H1 (cell line): Measurements from ENCODE around the gene SCAPER. TPM values are rescaled to one million over a fixed set of nuclear protein-coding genes. Genes with fewer than 3 reads are reported as not detected.

Experiments used
- CTCF ChIA-PET: fragments of 300-600 bp; sonication (Branson Sonifier 250); formaldehyde crosslinking; loops from one replicate; lab custom pipeline; 2021; ENCODE audit not compliant: partially characterized antibody; lab: Charles Lee
- POLR2A ChIA-PET: fragments of 300-600 bp; sonication (Branson Sonifier 250); formaldehyde crosslinking; loops from one replicate; lab custom pipeline; 2021; ENCODE audit warnings: inconsistent platforms; ENCODE audit not compliant: partially characterized antibody; lab: Charles Lee
- DNase-seq, 2 experiments: peaks; one replicate each; pipeline versions ENCODE4 v3.0.0 to v3.0.0-alpha.2; 2010 to 2022; ENCODE audit warnings: low spot score in 2 of 2, low read depth in 1 of 2, mixed read lengths in 1 of 2
- FAIRE-seq: peaks from 2 replicates; lab custom pipeline; 2011; peaks lifted over from hg19 to GRCh38; lab: Jason Lieb, UNC
- H2AFZ ChIP-seq: 2 replicates; pipeline ENCODE4 v1.8.1; 2012; ENCODE audit warnings: low read length, inconsistent platforms
- H2AK5ac ChIP-seq: 2 replicates; pipeline ENCODE4 v1.6.1; 2013; ENCODE audit warnings: low read depth, low read length
- H2BK120ac ChIP-seq: replicated peaks from 2 replicates; pipeline ENCODE3; 2013; ENCODE audit warnings: low read depth, low read length, inconsistent platforms
- H2BK12ac ChIP-seq: 2 replicates; pipeline ENCODE4 v1.6.1; 2013; ENCODE audit warnings: low read depth, low read length
- H2BK15ac ChIP-seq: 2 replicates; pipeline ENCODE4 v1.6.1; 2013; ENCODE audit warnings: low read length
- H2BK20ac ChIP-seq: 2 replicates; pipeline ENCODE4 v1.6.1; 2013; ENCODE audit warnings: low read length
- H2BK5ac ChIP-seq: 2 replicates; pipeline ENCODE4 v1.6.1; 2013; ENCODE audit warnings: low read depth, low read length
- H3K14ac ChIP-seq: 2 replicates; pipeline ENCODE4 v1.6.1; 2013; ENCODE audit warnings: inconsistent platforms; ENCODE audit not compliant: insufficient read length
- H3K18ac ChIP-seq: 2 replicates; pipeline ENCODE4 v1.6.1; 2013; ENCODE audit warnings: low read length; ENCODE audit errors: extremely low read depth
- H3K23ac ChIP-seq: 2 replicates; pipeline ENCODE4 v1.6.1; 2013; ENCODE audit warnings: inconsistent platforms; ENCODE audit not compliant: insufficient read length
- H3K23me2 ChIP-seq: 2 replicates; pipeline ENCODE4 v1.6.1; 2013; ENCODE audit warnings: low read depth, low read length
- H3K27ac ChIP-seq: 2 replicates; pipeline ENCODE4 v1.6.1; 2011; ENCODE audit warnings: low read depth, low read length, inconsistent platforms
- H3K27me3 ChIP-seq, 4 experiments: replicated peaks in 1 of 4; 1 replicate in 1 of 4; 2 replicates in 3 of 4; pipeline versions ENCODE4 v1.6.1 to v1.8.1; 2011 to 2013; ENCODE audit warnings: low read length in 3 of 4, mild to moderate bottlenecking in 3 of 4, inconsistent platforms in 2 of 4, mixed read lengths in 2 of 4, moderate library complexity in 1 of 4; ENCODE audit not compliant: control insufficient read depth in 3 of 4, insufficient read depth in 3 of 4; ENCODE audit errors: extremely low read depth in 1 of 4
- H3K36me3 ChIP-seq, 4 experiments: 2 replicates each; pipeline versions ENCODE4 v1.6.1 to v1.8.1; 2011 to 2013; ENCODE audit warnings: mild to moderate bottlenecking in 4 of 4, low read length in 3 of 4, moderate library complexity in 2 of 4, control low read depth in 1 of 4, inconsistent platforms in 1 of 4; ENCODE audit not compliant: insufficient read depth in 4 of 4, control insufficient read depth in 2 of 4
- H3K4ac ChIP-seq: replicated peaks from 2 replicates; pipeline ENCODE3; 2013; ENCODE audit warnings: low read length, low read depth, mixed read lengths, inconsistent platforms; ENCODE audit not compliant: insufficient read length
- H3K4me1 ChIP-seq, 4 experiments: replicated peaks in 1 of 4; 1 replicate in 1 of 4; 2 replicates in 3 of 4; pipeline versions ENCODE4 v1.6.1 to v1.8.1; 2011 to 2013; ENCODE audit warnings: low read length in 3 of 4, inconsistent platforms in 2 of 4, mixed read lengths in 1 of 4; ENCODE audit not compliant: insufficient read depth in 4 of 4, control insufficient read depth in 3 of 4
- H3K4me2 ChIP-seq, 2 experiments: 2 replicates each; pipeline versions ENCODE4 v1.6.1 to v1.8.1; 2011 to 2013; ENCODE audit warnings: low read depth in 2 of 2, low read length in 2 of 2, control low read depth in 1 of 2, inconsistent platforms in 1 of 2, mild to moderate bottlenecking in 1 of 2; ENCODE audit not compliant: insufficient read depth in 1 of 2
- H3K4me3 ChIP-seq, 4 experiments: fragments of 200-600, 300-600 bp in 1 of 4; sonication (generic), shearing (Covaris generic), sonication (Bioruptor Twin) in 1 of 4; 2 replicates each; pipeline versions ENCODE4 v1.5.1 to v1.8.1; 2011 to 2016; ENCODE audit warnings: low read length in 4 of 4, low read depth in 3 of 4, control low read depth in 2 of 4, inconsistent platforms in 2 of 4, mild to moderate bottlenecking in 2 of 4, mixed read lengths in 1 of 4, moderate library complexity in 1 of 4; ENCODE audit not compliant: insufficient read depth in 2 of 4; ENCODE audit errors: extremely low read depth in 1 of 4
- H3K56ac ChIP-seq: replicated peaks from 2 replicates; pipeline ENCODE3; 2013; ENCODE audit warnings: low read depth, mild to moderate bottlenecking, mixed read lengths, low read length, inconsistent platforms; ENCODE audit not compliant: insufficient read length
- H3K79me1 ChIP-seq: 2 replicates; pipeline ENCODE4 v1.6.1; 2013; ENCODE audit warnings: low read depth, low read length, control low read depth
- H3K79me2 ChIP-seq, 2 experiments: 2 replicates each; pipeline versions ENCODE4 v1.6.1 to v1.8.1; 2012 to 2013; ENCODE audit warnings: low read length in 2 of 2, mild to moderate bottlenecking in 2 of 2, inconsistent platforms in 1 of 2; ENCODE audit not compliant: insufficient read depth in 2 of 2, control insufficient read depth in 1 of 2
- H3K9ac ChIP-seq, 4 experiments: replicated peaks in 1 of 4; 1 replicate in 1 of 4; 2 replicates in 3 of 4; pipeline versions ENCODE4 v1.6.1 to v1.8.1; 2011 to 2013; ENCODE audit warnings: low read depth in 3 of 4, low read length in 3 of 4, control low read depth in 2 of 4, mild to moderate bottlenecking in 2 of 4, moderate library complexity in 2 of 4, inconsistent platforms in 1 of 4; ENCODE audit errors: extremely low read depth in 1 of 4
- H3K9me3 ChIP-seq, 2 experiments: 2 replicates each; pipeline versions ENCODE4 v1.6.1 to v1.8.1; 2012 to 2013; ENCODE audit warnings: mild to moderate bottlenecking in 2 of 2, moderate library complexity in 2 of 2, control low read depth in 1 of 2, inconsistent platforms in 1 of 2, low read depth in 1 of 2, low read length in 1 of 2, mixed read lengths in 1 of 2; ENCODE audit not compliant: insufficient read depth in 2 of 2
- H4K20me1 ChIP-seq, 2 experiments: replicated peaks in 1 of 2; 2 replicates each; pipeline versions ENCODE3 to v1.8.1; 2011 to 2013; ENCODE audit warnings: inconsistent platforms in 2 of 2, low read length in 2 of 2, mild to moderate bottlenecking in 1 of 2; ENCODE audit not compliant: insufficient read depth in 2 of 2, control insufficient read depth in 1 of 2
- H4K5ac ChIP-seq: 2 replicates; pipeline ENCODE4 v1.6.1; 2013; ENCODE audit warnings: low read length, low read depth, mixed read lengths, inconsistent platforms; ENCODE audit not compliant: insufficient read length
- H4K8ac ChIP-seq: 2 replicates; pipeline ENCODE4 v1.8.0; 2013; ENCODE audit warnings: mild to moderate bottlenecking, moderate library complexity, low read length, inconsistent platforms; ENCODE audit not compliant: insufficient read depth; ENCODE audit errors: extremely low read depth
- H4K91ac ChIP-seq: replicated peaks from 2 replicates; pipeline ENCODE3; 2013; ENCODE audit warnings: low read length, mixed read lengths, inconsistent platforms; ENCODE audit not compliant: insufficient read length
- ASH2L ChIP-seq: fragments of 200-600, 300-600 bp; sonication (generic); IDR thresholded peaks from one replicate; pipeline ENCODE4 v1.7.1; 2017; ENCODE audit warnings: low read length
- ATF2 ChIP-seq: IDR thresholded peaks from 2 replicates; pipeline ENCODE4 v1.6.1; 2012; ENCODE audit warnings: low read length, inconsistent platforms
- CREB1 ChIP-seq: IDR thresholded peaks from 2 replicates; pipeline ENCODE4 v1.6.1; 2012; ENCODE audit warnings: inconsistent platforms
- E2F6 ChIP-seq: IDR thresholded peaks from 2 replicates; pipeline ENCODE4 v1.6.1; 2012; ENCODE audit warnings: inconsistent platforms
- HDAC6 ChIP-seq: IDR thresholded peaks from one replicate; pipeline ENCODE4 v1.7.1; 2012; ENCODE audit warnings: low read depth, mild to moderate bottlenecking, inconsistent platforms, low read length, moderate library complexity
- JUN ChIP-seq: IDR thresholded peaks from 2 replicates; pipeline ENCODE4 v1.6.1; 2011; ENCODE audit warnings: low read depth, mild to moderate bottlenecking, improper control_type of control experiment, low read length
- JUND ChIP-seq: IDR thresholded peaks from 2 replicates; pipeline ENCODE4 v1.6.1; 2011; ENCODE audit warnings: mild to moderate bottlenecking, improper control_type of control experiment, low read length
- NANOG ChIP-seq: IDR thresholded peaks from 2 replicates; pipeline ENCODE4 v1.6.1; 2011; ENCODE audit warnings: low read length, low read depth, mild to moderate bottlenecking, inconsistent platforms; ENCODE audit not compliant: insufficient read depth, poor library complexity, severe bottlenecking
- SAP30 ChIP-seq: fragments of 300-600 bp; sonication (generic); IDR thresholded peaks from 2 replicates; pipeline ENCODE4 v1.7.1; 2012; ENCODE audit warnings: low read length, moderate library complexity, mild to moderate bottlenecking, inconsistent platforms; ENCODE audit not compliant: insufficient read depth, insufficient replicate concordance
- SP2 ChIP-seq: IDR thresholded peaks from 2 replicates; pipeline ENCODE4 v1.6.1; 2012; ENCODE audit warnings: mild to moderate bottlenecking, low read length, inconsistent platforms
- WGBS, 2 experiments: shearing (Covaris generic) in 1 of 2; methylation state at CpG; one replicate each; pipeline versions ENCODE4 v1.1.6 to v1.1.7; 2013 to 2015; ENCODE audit warnings: low lambda C conversion rate in 2 of 2, mixed read lengths in 2 of 2, inconsistent platforms in 1 of 2, low coverage in 1 of 2, missing lambda C conversion rate in 1 of 2; ENCODE audit not compliant: insufficient replicate concordance in 2 of 2, insufficient coverage in 1 of 2, insufficient read length in 1 of 2; ENCODE audit errors: extremely low coverage in 1 of 2, missing lambda C conversion rate in 1 of 2; 5-methylcytosine and 5-hydroxymethylcytosine counted together
- polyA plus RNA-seq, 7 experiments: library from polyadenylated mRNA; depleted of rRNA in 3 of 7; stranded (reverse) in 5 of 7; unstranded in 2 of 7; fragments of >200 nt in 5 of 7; fragments of 200-250 nt in 2 of 7; gene quantifications; 1 replicate in 5 of 7; 2 replicates in 1 of 7; 4 replicates in 1 of 7; pipeline versions ENCODE4 v1.2.1 to v1.2.3, GENCODE V29; 2011 to 2013; ENCODE audit warnings: missing spikeins in 2 of 7, mixed read lengths in 2 of 7
- total RNA-seq: library from RNA; stranded (reverse); fragmentation: NEBNext Ultra II Directional; extraction: Animal tissue kit (Norgen Biotek cat#: 25700); gene quantifications from 2 replicates; pipeline ENCODE4 v1.2.1, GENCODE V29; 2021
- TF ChIP-seq, protein P1 (sequence below): IDR thresholded peaks from 2 replicates; pipeline ENCODE4 v1.6.1; 2011; ENCODE audit warnings: low read length, improper control_type of control experiment

The SCAPER gene
- total and polyA plus RNA-seq, 2 of the 8 experiments (the other 6 are each of a cell fraction or from before 2014, with no cell fraction given) = 1.6 to 6.8 TPM

DNA sequence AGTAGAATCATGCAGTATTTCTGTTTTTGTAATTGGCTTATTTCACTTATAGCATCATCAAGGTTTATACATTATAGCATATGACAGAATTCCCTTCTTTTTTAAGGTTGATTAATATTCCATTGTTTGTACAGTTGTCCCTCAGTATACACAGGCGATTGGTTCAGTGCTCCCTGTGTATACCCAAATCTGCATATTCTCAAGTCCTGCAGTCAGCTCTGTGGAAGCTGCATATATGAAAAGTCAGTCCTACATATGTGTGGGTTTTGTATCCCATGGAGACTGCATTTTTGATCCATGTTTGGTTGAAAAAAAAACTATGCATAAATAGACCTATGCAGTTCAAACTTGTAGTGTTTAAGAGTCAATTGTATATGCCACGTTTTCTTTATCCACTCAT lies 440.9 kb downstream of the SCAPER start:
- Histone ChIP-seq H4K20me1 (no peaks in the 10 kb centered on the region), H3K56ac (no peak overlapping the region)
- POLR2A ChIA-PET = interaction anchor here (1.0 kb wide), 1 partner anchor 8 kb away, joined by 3 read pairs; no protein-coding TSS in a partner anchor
- TF ChIP-seq SAP30 (no peak), JUND (no peak), ATF2 (no peak), JUN (no peak), NANOG (no peak), CREB1 (no peak), E2F6 (no peak), ASH2L (no peak), SP2 (no peak), HDAC6 (no peak)
- TF ChIP-seq, protein P1, sequence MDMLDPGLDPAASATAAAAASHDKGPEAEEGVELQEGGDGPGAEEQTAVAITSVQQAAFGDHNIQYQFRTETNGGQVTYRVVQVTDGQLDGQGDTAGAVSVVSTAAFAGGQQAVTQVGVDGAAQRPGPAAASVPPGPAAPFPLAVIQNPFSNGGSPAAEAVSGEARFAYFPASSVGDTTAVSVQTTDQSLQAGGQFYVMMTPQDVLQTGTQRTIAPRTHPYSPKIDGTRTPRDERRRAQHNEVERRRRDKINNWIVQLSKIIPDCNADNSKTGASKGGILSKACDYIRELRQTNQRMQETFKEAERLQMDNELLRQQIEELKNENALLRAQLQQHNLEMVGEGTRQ = no peak

More for the DNA sequence above, 440.9 kb downstream of the SCAPER start:
- Histone ChIP-seq H3K79me2 (no peaks in the 10 kb centered on the region), H2BK15ac (no peak overlapping the region), H3K14ac (no peak overlapping the region), H3K4me3 (no peak overlapping the region), H2BK12ac (no peak overlapping the region), H4K5ac (no peak overlapping the region), H2BK20ac (no peak overlapping the region), H3K9me3 (peaks cover 0 to 4% of the 10 kb centered on the region in 2 experiments; a peak in 3 of 4 replicates), H3K79me1 (no peaks in the 10 kb centered on the region), H3K9ac (no peak overlapping the region), H2BK5ac (no peak overlapping the region), H3K23ac (no peak overlapping the region), H3K27me3 (peaks cover 0 to 1% (median 0%) of the 10 kb centered on the region in 4 experiments; a peak in 1 of 7 replicates), H2BK120ac (no peak overlapping the region), H3K4me2 (no peak overlapping the region), H2AK5ac (no peak overlapping the region), H3K18ac (no peak overlapping the region), H3K27ac (no peak overlapping the region), H3K4me1 (no peaks in the 10 kb centered on the region), H4K91ac (no peak overlapping the region), H3K36me3 (no peaks in the 10 kb centered on the region), H3K23me2 (no peaks in the 10 kb centered on the region), H2AFZ (no peak overlapping the region), H4K8ac (no peak overlapping the region), H3K4ac (no peak overlapping the region)
- CTCF ChIA-PET = no interaction called here
- no peak for DNase-seq
- WGBS, 2 experiments = 86% methylated on average over 2 of the region's 2 CpGs; no CpG with 5 or more reads in 1 of the 2 experiments
- no peak for FAIRE-seq
